C4-2B (cell line): ENCODE results near the gene APH1A.
"Not testable (repeated sequence)": the region's sequence is repeated elsewhere in the genome, so short reads cannot be mapped to it uniquely, and the experiment has no call there.

Experiments used
- ZFX ChIP-seq: fragments of 450-650 bp; IDR thresholded peaks from 2 replicates; pipeline ENCODE4 v1.6.1; 2017
- TF ChIP-seq, protein P1 (sequence below): fragments of 450-650 bp; conservative IDR thresholded peaks from 2 replicates; pipeline ENCODE4 v1.5.1; 2017; ENCODE audit warnings: mild to moderate bottlenecking

DNA sequence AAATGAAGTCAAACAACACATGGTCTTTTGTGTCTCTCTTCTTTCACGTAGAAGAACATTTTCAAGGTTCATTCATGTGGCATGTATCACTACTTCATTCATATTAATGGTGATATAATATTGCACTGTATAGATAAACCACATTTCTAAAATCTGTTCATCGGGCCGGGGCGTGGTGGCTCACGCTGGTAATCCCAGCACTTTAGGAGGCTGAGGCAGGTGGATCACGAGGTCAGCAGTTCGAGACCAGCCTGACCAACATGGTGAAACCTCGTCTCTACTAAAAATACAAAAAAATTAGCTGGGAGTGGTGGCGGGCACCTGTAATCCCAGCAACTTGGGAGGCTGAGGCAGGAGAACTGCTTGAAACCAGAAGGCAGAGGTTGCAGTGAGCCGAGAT lies 40.6 kb downstream of the APH1A start:
- TF ChIP-seq, protein P1, sequence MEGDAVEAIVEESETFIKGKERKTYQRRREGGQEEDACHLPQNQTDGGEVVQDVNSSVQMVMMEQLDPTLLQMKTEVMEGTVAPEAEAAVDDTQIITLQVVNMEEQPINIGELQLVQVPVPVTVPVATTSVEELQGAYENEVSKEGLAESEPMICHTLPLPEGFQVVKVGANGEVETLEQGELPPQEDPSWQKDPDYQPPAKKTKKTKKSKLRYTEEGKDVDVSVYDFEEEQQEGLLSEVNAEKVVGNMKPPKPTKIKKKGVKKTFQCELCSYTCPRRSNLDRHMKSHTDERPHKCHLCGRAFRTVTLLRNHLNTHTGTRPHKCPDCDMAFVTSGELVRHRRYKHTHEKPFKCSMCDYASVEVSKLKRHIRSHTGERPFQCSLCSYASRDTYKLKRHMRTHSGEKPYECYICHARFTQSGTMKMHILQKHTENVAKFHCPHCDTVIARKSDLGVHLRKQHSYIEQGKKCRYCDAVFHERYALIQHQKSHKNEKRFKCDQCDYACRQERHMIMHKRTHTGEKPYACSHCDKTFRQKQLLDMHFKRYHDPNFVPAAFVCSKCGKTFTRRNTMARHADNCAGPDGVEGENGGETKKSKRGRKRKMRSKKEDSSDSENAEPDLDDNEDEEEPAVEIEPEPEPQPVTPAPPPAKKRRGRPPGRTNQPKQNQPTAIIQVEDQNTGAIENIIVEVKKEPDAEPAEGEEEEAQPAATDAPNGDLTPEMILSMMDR, result not testable (repeated sequence)
- not testable (repeated sequence) for TF ChIP-seq ZFX
